22Rv1 (cell line): ENCODE results near the gene SELENOM.

Experiments
- ZFX ChIP-seq: fragments of 450-650 bp; IDR thresholded peaks from 2 replicates; pipeline ENCODE4 v1.6.1; 2017; ENCODE audit warnings: antibody characterized with exemption, borderline replicate concordance
- TF ChIP-seq, protein P1 (sequence below): fragments of 450-650 bp; IDR thresholded peaks from 2 replicates; pipeline ENCODE4 v1.5.1; 2017; ENCODE audit warnings: mild to moderate bottlenecking

DNA sequence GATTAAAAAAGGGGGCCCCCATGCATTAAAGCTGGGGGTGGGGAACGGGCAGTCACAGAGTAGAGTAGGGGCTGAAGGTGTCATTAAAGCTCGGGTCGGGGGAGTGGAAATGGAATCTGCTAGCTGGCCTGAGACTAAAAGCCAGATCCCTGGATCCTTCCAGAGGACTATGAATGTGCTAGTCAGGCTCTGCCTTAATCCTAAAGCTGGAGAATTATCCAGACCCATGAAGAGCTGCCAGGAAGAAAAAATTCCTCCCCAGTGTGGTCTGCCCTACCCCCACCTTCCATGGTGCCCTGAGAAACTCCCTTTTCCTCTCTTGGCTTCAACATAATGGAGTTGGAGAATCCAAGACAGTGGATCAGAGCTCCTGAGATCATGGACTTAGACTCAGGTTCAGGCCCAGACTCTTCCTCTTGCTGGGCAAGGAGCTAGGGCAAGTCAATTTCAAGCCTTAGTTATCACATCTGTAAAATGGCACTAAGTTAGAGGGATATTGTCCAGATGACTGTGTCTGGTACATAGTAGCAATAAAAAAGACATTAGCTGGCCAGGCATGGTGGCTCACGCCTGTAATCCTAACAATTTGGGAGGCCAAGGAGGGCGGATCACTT is 50.3 kb downstream of the SELENOM start:
- TF ChIP-seq, protein P1, sequence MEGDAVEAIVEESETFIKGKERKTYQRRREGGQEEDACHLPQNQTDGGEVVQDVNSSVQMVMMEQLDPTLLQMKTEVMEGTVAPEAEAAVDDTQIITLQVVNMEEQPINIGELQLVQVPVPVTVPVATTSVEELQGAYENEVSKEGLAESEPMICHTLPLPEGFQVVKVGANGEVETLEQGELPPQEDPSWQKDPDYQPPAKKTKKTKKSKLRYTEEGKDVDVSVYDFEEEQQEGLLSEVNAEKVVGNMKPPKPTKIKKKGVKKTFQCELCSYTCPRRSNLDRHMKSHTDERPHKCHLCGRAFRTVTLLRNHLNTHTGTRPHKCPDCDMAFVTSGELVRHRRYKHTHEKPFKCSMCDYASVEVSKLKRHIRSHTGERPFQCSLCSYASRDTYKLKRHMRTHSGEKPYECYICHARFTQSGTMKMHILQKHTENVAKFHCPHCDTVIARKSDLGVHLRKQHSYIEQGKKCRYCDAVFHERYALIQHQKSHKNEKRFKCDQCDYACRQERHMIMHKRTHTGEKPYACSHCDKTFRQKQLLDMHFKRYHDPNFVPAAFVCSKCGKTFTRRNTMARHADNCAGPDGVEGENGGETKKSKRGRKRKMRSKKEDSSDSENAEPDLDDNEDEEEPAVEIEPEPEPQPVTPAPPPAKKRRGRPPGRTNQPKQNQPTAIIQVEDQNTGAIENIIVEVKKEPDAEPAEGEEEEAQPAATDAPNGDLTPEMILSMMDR, result no peak
- TF ChIP-seq ZFX, result no peak
